WTC11 (cell line): ENCODE results near the gene ANP32B. TPM values are rescaled to one million over a fixed set of nuclear protein-coding genes. Genes with fewer than 3 reads are reported as not detected.

ENCODE experiments used
- ATAC-seq: fragments of 200-7000 bp; cut with Tn5 transposase; 2 replicates; pipeline ENCODE4 v1.10.0; 2021; ENCODE audit warnings: mild to moderate bottlenecking, moderate library complexity
- CTCF ChIA-PET: fragments of 300-600 bp; sonication (Branson Sonifier 250); formaldehyde crosslinking; loops from one replicate; lab custom pipeline; 2021; ENCODE audit warnings: antibody characterized with exemption; lab: Charles Lee
- POLR2A ChIA-PET: fragments of 350-600 bp; sonication (Branson Sonifier 250); formaldehyde crosslinking; loops from one replicate; lab custom pipeline; 2021; ENCODE audit warnings: antibody characterized with exemption; lab: Charles Lee
- DNase-seq: peaks from one replicate; pipeline ENCODE4 v3.0.0; 2021; ENCODE audit warnings: low spot score
- H3K27ac Mint-ChIP-seq: 2 replicates; pipeline ENCODE4 v1.8.0; 2021; ENCODE audit warnings: mixed read lengths
- H3K27me3 Mint-ChIP-seq: 2 replicates; pipeline ENCODE4 v1.8.0; 2021; ENCODE audit warnings: low read depth, mild to moderate bottlenecking, moderate library complexity, mixed read lengths
- H3K36me3 Mint-ChIP-seq: 2 replicates; pipeline ENCODE4 v1.8.0; 2021; ENCODE audit warnings: mixed read lengths
- H3K4me1 Mint-ChIP-seq: 2 replicates; pipeline ENCODE4 v1.8.0; 2022; ENCODE audit warnings: mixed read lengths
- H3K4me3 Mint-ChIP-seq: 2 replicates; pipeline ENCODE4 v1.8.0; 2021; ENCODE audit warnings: mild to moderate bottlenecking, moderate library complexity, mixed read lengths
- H3K9me3 Mint-ChIP-seq: 2 replicates; pipeline ENCODE4 v1.8.0; 2021; ENCODE audit warnings: mixed read lengths
- AFF4 ChIP-seq: sonication (generic); formaldehyde crosslinking; IDR thresholded peaks from 2 replicates; pipeline ENCODE4 v1.8.1; 2023; ENCODE audit warnings: mild to moderate bottlenecking, missing genetic modification reagents, borderline replicate concordance
- CREB1 ChIP-seq: sonication (generic); formaldehyde crosslinking; IDR thresholded peaks from 2 replicates; pipeline ENCODE4 v1.8.0; 2023; ENCODE audit warnings: mild to moderate bottlenecking, missing genetic modification reagents
- CREM ChIP-seq: sonication (generic); formaldehyde crosslinking; IDR thresholded peaks from 2 replicates; pipeline ENCODE4 v1.8.1; 2022; ENCODE audit warnings: mild to moderate bottlenecking, missing genetic modification reagents, moderate library complexity
- ESRRA ChIP-seq: sonication (generic); formaldehyde crosslinking; IDR thresholded peaks from 2 replicates; pipeline ENCODE4 v1.8.1; 2022; ENCODE audit warnings: mild to moderate bottlenecking, missing genetic modification reagents, borderline replicate concordance
- HMGA2 ChIP-seq: fragments of 250-450 bp; sonication (Bioruptor Pico); IDR thresholded peaks from 2 replicates; pipeline ENCODE4 v1.4.0; 2021; ENCODE audit warnings: mild to moderate bottlenecking, moderate library complexity
- MYBL2 ChIP-seq: sonication (generic); formaldehyde crosslinking; IDR thresholded peaks from 2 replicates; pipeline ENCODE4 v1.8.1; 2023; ENCODE audit warnings: mild to moderate bottlenecking, moderate library complexity, missing genetic modification reagents
- PRDM15 ChIP-seq: sonication (generic); formaldehyde crosslinking; IDR thresholded peaks from 2 replicates; pipeline ENCODE4 v1.8.0; 2022; ENCODE audit warnings: missing genetic modification reagents
- RORB ChIP-seq: fragments of 250-450 bp; sonication (Bioruptor Pico); IDR thresholded peaks from 2 replicates; pipeline ENCODE4 v1.9.0; 2021; ENCODE audit warnings: mild to moderate bottlenecking
- SMAD3 ChIP-seq: sonication (generic); formaldehyde crosslinking; IDR thresholded peaks from 2 replicates; pipeline ENCODE4 v1.8.0; 2022; ENCODE audit warnings: missing genetic modification reagents, mild to moderate bottlenecking, borderline replicate concordance
- STAT6 ChIP-seq: sonication (generic); formaldehyde crosslinking; conservative IDR thresholded peaks from 2 replicates; pipeline ENCODE4 v1.8.1; 2023; ENCODE audit warnings: mild to moderate bottlenecking, low read depth, missing genetic modification reagents, moderate library complexity
- TP53 ChIP-seq: sonication (generic); formaldehyde crosslinking; IDR thresholded peaks from 2 replicates; pipeline ENCODE4 v1.8.1; 2023; ENCODE audit warnings: mild to moderate bottlenecking, missing genetic modification reagents
- ZNF121 ChIP-seq: sonication (generic); formaldehyde crosslinking; IDR thresholded peaks from 2 replicates; pipeline ENCODE4 v1.8.0; 2023; ENCODE audit warnings: missing genetic modification reagents
- total RNA-seq: library from RNA; stranded (reverse); gene quantifications from 3 replicates; pipeline ENCODE4 v1.2.3, GENCODE V29; 2021
- TF ChIP-seq, protein P1 (sequence below): sonication (generic); formaldehyde crosslinking; IDR thresholded peaks from 2 replicates; pipeline ENCODE4 v1.8.1; 2022; ENCODE audit warnings: missing genetic modification reagents, borderline replicate concordance
- TF ChIP-seq, protein P2 (sequence below): fragments of 250-450 bp; sonication (Bioruptor Pico); IDR thresholded peaks from 2 replicates; pipeline ENCODE4 v1.9.0; 2021; ENCODE audit warnings: moderate library complexity, mild to moderate bottlenecking, inconsistent platforms, borderline replicate concordance
- TF ChIP-seq, protein P3 (sequence below): sonication (generic); formaldehyde crosslinking; IDR thresholded peaks from 2 replicates; pipeline ENCODE4 v1.8.1; 2023; ENCODE audit warnings: mild to moderate bottlenecking, missing genetic modification reagents, moderate library complexity
- TF ChIP-seq, protein P4 (sequence below): sonication (generic); formaldehyde crosslinking; IDR thresholded peaks from 2 replicates; pipeline ENCODE4 v1.8.0; 2023; ENCODE audit warnings: mild to moderate bottlenecking, missing genetic modification reagents

The ANP32B gene
- total RNA-seq, 1 experiment from 2014 or later, result 150 TPM

DNA sequence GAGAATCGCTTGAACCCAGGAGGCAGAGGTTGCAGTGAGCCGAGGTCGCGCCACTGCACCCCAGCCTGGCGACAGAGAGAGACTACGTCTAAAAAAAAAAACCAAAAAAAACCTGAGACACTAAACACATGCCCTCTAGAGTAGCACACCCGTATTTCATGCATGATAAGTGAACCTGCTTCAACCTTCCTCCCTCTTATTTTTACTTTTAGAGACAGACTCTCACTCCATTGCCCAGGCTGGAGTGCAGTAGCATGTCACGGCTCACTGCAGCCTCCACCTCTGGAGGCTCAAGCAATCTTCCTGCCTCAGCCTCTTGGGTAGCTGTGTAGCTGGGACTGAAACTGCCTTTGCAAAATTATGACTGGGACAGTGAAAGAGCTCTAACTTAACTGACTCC lies 55.8 kb downstream of the ANP32B start:
- H3K4me3 Mint-ChIP-seq, result no peak overlapping the region
- peaks cover 19% of the 10 kb centered on the region for H3K27me3 Mint-ChIP-seq
- POLR2A ChIA-PET, result no interaction called here
- CTCF ChIA-PET, result no interaction called here
- ATAC-seq (no peak; the same call in 1 of the 2 replicates), DNase-seq (no peak)
- H3K9me3 Mint-ChIP-seq, result no peaks in the 10 kb centered on the region
- no peaks in the 10 kb centered on the region for H3K36me3 Mint-ChIP-seq
- peaks cover 9% of the 10 kb centered on the region; the same call in 1 of the 2 replicates for H3K4me1 Mint-ChIP-seq
- no peak overlapping the region for H3K27ac Mint-ChIP-seq
- TF ChIP-seq, protein P1, sequence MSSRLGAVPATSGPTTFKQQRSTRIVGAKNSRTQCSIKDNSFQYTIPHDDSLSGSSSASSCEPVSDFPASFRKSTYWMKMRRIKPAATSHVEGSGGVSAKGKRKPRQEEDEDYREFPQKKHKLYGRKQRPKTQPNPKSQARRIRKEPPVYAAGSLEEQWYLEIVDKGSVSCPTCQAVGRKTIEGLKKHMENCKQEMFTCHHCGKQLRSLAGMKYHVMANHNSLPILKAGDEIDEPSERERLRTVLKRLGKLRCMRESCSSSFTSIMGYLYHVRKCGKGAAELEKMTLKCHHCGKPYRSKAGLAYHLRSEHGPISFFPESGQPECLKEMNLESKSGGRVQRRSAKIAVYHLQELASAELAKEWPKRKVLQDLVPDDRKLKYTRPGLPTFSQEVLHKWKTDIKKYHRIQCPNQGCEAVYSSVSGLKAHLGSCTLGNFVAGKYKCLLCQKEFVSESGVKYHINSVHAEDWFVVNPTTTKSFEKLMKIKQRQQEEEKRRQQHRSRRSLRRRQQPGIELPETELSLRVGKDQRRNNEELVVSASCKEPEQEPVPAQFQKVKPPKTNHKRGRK, result no peak
- TF ChIP-seq AFF4 (CRISPR knock-in tag), result no peak
- TF ChIP-seq, protein P2, sequence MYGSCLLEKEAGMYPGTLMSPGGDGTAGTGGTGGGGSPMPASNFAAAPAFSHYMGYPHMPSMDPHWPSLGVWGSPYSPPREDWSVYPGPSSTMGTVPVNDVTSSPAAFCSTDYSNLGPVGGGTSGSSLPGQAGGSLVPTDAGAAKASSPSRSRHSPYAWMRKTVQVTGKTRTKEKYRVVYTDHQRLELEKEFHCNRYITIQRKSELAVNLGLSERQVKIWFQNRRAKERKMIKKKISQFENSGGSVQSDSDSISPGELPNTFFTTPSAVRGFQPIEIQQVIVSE (CRISPR knock-in tag), result no peak
- no peak for TF ChIP-seq ESRRA (CRISPR knock-in tag)
- TF ChIP-seq STAT6 (CRISPR knock-in tag), result no peak
- TF ChIP-seq TP53, result no peak
- TF ChIP-seq ZNF121 (CRISPR knock-in tag), result no peak
- no peak for TF ChIP-seq PRDM15 (CRISPR knock-in tag)
- TF ChIP-seq CREM, result no peak
- TF ChIP-seq RORB (CRISPR knock-in tag), result no peak
- no peak for TF ChIP-seq MYBL2 (CRISPR knock-in tag)
- TF ChIP-seq HMGA2 (CRISPR knock-in tag), result no peak

- Mint-ChIP-seq H3K27me3 (peaks cover 17% of the 10 kb centered on the region), H3K4me3 (no peak overlapping the region), H3K4me1 (peaks cover 9% of the 10 kb centered on the region; the same call in 1 of the 2 replicates), H3K27ac (no peak overlapping the region), H3K36me3 (no peaks in the 10 kb centered on the region), H3K9me3 (no peaks in the 10 kb centered on the region)
- POLR2A ChIA-PET, result no interaction called here
- CTCF ChIA-PET, result no interaction called here
- ATAC-seq (no peak), DNase-seq (no peak)
- TF ChIP-seq, protein P3, sequence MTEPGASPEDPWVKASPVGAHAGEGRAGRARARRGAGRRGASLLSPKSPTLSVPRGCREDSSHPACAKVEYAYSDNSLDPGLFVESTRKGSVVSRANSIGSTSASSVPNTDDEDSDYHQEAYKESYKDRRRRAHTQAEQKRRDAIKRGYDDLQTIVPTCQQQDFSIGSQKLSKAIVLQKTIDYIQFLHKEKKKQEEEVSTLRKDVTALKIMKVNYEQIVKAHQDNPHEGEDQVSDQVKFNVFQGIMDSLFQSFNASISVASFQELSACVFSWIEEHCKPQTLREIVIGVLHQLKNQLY (CRISPR knock-in tag), result no peak
- TF ChIP-seq STAT6 (CRISPR knock-in tag), result no peak
- no peak for TF ChIP-seq SMAD3 (CRISPR knock-in tag)
- TF ChIP-seq, protein P4, sequence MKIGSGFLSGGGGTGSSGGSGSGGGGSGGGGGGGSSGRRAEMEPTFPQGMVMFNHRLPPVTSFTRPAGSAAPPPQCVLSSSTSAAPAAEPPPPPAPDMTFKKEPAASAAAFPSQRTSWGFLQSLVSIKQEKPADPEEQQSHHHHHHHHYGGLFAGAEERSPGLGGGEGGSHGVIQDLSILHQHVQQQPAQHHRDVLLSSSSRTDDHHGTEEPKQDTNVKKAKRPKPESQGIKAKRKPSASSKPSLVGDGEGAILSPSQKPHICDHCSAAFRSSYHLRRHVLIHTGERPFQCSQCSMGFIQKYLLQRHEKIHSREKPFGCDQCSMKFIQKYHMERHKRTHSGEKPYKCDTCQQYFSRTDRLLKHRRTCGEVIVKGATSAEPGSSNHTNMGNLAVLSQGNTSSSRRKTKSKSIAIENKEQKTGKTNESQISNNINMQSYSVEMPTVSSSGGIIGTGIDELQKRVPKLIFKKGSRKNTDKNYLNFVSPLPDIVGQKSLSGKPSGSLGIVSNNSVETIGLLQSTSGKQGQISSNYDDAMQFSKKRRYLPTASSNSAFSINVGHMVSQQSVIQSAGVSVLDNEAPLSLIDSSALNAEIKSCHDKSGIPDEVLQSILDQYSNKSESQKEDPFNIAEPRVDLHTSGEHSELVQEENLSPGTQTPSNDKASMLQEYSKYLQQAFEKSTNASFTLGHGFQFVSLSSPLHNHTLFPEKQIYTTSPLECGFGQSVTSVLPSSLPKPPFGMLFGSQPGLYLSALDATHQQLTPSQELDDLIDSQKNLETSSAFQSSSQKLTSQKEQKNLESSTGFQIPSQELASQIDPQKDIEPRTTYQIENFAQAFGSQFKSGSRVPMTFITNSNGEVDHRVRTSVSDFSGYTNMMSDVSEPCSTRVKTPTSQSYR (CRISPR knock-in tag), result no peak
- TF ChIP-seq CREB1, result no peak
Measured at GRCh38 chr9:98039607-98040017, 56.5 kb downstream of the ANP32B start.
